ENCODE results near the gene MRPL2.
A peak's percentile ranks its signal among the peaks of the same experiment; 100 is the strongest.

Gene MRPL2

DNA sequence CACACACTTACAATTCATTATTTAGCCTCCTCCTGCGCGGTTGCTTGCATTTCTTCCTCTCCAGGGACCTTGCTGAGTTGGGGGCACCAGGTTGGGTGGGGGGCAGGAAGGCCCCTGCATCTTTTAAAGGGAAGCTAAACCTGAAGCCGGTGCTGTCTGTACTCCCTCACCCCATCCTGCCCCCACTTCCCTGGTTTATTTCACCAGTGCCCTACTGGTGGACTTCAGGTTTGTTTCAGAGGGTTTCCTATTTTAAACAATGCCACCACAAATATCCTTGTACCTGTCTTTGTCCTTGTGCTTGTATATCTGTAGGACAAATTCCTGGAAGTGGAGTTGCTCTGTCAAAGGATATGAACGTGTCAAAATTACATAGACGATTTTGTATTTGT is 37.9 kb upstream of the MRPL2 start:
- TF ChIP-seq, protein P1, sequence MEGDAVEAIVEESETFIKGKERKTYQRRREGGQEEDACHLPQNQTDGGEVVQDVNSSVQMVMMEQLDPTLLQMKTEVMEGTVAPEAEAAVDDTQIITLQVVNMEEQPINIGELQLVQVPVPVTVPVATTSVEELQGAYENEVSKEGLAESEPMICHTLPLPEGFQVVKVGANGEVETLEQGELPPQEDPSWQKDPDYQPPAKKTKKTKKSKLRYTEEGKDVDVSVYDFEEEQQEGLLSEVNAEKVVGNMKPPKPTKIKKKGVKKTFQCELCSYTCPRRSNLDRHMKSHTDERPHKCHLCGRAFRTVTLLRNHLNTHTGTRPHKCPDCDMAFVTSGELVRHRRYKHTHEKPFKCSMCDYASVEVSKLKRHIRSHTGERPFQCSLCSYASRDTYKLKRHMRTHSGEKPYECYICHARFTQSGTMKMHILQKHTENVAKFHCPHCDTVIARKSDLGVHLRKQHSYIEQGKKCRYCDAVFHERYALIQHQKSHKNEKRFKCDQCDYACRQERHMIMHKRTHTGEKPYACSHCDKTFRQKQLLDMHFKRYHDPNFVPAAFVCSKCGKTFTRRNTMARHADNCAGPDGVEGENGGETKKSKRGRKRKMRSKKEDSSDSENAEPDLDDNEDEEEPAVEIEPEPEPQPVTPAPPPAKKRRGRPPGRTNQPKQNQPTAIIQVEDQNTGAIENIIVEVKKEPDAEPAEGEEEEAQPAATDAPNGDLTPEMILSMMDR (IDR thresholded peaks at IDR 0.05; ENCODE audit: control insufficient read depth, insufficient read depth, low read depth, low read length, missing control alignments), result peak; percentile 1
- H3K4me3 ChIP-seq (ENCODE audit: control insufficient read depth, low read depth, low read length), result peak overlapping the region; percentile 19
- DNase-seq (ENCODE audit: low read depth), result no peak

- peak; percentile 92 for DNase-seq (ENCODE audit: low read depth)
- TF ChIP-seq, protein P1 (IDR thresholded peaks at IDR 0.05; ENCODE audit: control insufficient read depth, insufficient read depth, low read depth, low read length, missing control alignments), result peak; percentile 15
- H3K4me3 ChIP-seq (ENCODE audit: control insufficient read depth, low read depth, low read length), result peak overlapping the region; percentile 22
Observed at GRCh38 chr6:43096451-43097097, 37.3 kb upstream of the MRPL2 start.

DNA sequence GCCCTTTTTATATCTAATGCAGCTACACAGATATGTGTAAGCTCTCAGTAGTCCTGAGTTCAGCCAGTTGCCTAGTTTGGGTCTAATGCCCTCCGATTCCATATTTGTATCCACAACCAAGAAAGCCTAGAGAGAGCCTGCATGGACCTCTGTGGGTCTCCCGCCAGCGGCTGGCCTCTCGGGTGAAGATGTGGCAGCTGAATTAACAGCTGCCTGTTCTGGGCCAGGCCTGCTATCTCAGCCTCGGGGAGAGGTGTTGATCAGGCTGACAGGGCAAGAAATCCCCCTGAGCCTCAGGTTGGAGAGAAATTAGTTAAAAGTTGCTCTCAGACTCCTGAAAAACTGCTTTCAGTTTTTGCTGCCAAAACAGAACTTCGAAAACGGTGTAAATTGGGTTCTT is 36.7 kb upstream of the MRPL2 start:
- TF ChIP-seq, protein P1 (IDR thresholded peaks at IDR 0.05; ENCODE audit: control insufficient read depth, insufficient read depth, low read depth, low read length, missing control alignments), result no peak
- no peak overlapping the region for H3K4me3 ChIP-seq (ENCODE audit: control insufficient read depth, low read depth, low read length)
- DNase-seq (ENCODE audit: low read depth), result no peak

DNA sequence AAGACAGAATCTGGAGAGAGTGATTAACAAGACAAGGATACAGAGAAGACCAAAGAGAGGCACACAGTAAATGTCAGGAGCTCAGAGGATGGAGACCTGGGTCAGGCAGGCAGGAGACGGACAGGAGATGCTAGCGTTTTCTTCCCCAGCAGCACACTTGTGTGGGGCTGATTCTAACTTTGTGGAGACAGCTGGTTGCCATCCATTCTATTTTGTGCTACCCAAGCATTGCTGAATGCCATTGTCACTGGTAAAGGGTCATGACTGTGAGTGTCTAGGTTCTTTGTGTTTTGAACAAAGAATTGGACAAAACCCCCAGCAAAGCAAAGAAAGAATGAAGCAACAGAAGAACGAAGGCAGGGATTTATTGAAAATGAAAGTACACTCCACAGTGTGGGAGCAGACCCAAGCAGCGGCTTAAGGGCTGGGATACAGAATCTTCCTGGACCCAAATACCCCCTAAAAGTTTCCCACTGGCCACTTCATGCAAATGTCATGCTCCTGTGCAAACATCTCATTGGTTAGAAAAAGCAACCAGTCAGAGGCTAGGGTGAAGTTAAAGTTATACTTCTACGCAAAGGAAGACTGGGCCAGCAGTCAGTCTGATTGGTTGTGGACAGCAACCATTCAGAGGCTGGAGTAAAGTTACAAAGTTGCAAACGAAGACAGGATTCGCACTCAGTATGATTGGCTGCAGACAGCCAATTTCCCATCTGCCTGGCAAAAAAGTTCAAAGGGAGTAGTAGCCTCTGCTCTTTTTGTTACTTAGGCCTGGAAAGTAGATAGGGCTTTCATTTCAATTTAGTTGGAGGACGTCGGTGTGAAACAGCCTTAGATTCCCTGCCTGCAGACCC is 34.4 kb upstream of the MRPL2 start:
- TF ChIP-seq, protein P1 (IDR thresholded peaks at IDR 0.05; ENCODE audit: control insufficient read depth, insufficient read depth, low read depth, low read length, missing control alignments), result no peak
- peak; percentile 64 for DNase-seq (ENCODE audit: low read depth)
- no peak overlapping the region; the same call in 1 of the 2 replicates for H3K4me3 ChIP-seq (ENCODE audit: control insufficient read depth, low read depth, low read length)

GRCh38 chr6:43092635-43093034 is 33.4 kb upstream of the MRPL2 start:
- no peak for DNase-seq (ENCODE audit: low read depth)
- H3K4me3 ChIP-seq (ENCODE audit: control insufficient read depth, low read depth, low read length), result no peak overlapping the region
- TF ChIP-seq, protein P1 (IDR thresholded peaks at IDR 0.05; ENCODE audit: control insufficient read depth, insufficient read depth, low read depth, low read length, missing control alignments), result no peak

- no peak overlapping the region for H3K4me3 ChIP-seq (ENCODE audit: control insufficient read depth, low read depth, low read length)
- DNase-seq (ENCODE audit: low read depth), result no peak
- TF ChIP-seq, protein P1 (IDR thresholded peaks at IDR 0.05; ENCODE audit: control insufficient read depth, insufficient read depth, low read depth, low read length, missing control alignments), result no peak
Observed at GRCh38 chr6:43091436-43091991, 32.3 kb upstream of the MRPL2 start.

Data from AG09309 (cell line).